Gastrocnemius medialis (tissue), 4 donors: Measurements from ENCODE around the gene TBL1XR1.

Experiments
- POLR2A ChIP-seq, 2 donors: fragments of 450-650 bp; IDR thresholded peaks; one replicate each; pipeline ENCODE4 v1.6.1; 2017; ENCODE audit warnings: antibody characterized with exemption in 2 of 2, mild to moderate bottlenecking in 2 of 2, moderate library complexity in 2 of 2
- TF ChIP-seq, protein P1 (sequence below), 5 experiments: fragments of 450-650 bp in 3 of 5; fragments of 200-600 bp in 2 of 5; sonication (generic) in 2 of 5; IDR thresholded peaks in 4 of 5; conservative IDR thresholded peaks in 1 of 5; 1 replicate in 4 of 5; 2 replicates in 1 of 5; pipeline ENCODE4 v1.5.1; 2016 to 2019; ENCODE audit warnings: antibody characterized with exemption in 5 of 5, mild to moderate bottlenecking in 3 of 5, moderate library complexity in 3 of 5

- TF ChIP-seq, protein P1, sequence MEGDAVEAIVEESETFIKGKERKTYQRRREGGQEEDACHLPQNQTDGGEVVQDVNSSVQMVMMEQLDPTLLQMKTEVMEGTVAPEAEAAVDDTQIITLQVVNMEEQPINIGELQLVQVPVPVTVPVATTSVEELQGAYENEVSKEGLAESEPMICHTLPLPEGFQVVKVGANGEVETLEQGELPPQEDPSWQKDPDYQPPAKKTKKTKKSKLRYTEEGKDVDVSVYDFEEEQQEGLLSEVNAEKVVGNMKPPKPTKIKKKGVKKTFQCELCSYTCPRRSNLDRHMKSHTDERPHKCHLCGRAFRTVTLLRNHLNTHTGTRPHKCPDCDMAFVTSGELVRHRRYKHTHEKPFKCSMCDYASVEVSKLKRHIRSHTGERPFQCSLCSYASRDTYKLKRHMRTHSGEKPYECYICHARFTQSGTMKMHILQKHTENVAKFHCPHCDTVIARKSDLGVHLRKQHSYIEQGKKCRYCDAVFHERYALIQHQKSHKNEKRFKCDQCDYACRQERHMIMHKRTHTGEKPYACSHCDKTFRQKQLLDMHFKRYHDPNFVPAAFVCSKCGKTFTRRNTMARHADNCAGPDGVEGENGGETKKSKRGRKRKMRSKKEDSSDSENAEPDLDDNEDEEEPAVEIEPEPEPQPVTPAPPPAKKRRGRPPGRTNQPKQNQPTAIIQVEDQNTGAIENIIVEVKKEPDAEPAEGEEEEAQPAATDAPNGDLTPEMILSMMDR (IDR thresholded peaks at IDR 0.05 in 4 of 5, conservative IDR thresholded peaks at IDR 0.05 in 1 of 5), result no peak
- no peak for TF ChIP-seq POLR2A (IDR thresholded peaks at IDR 0.05)
These were observed 128.3 kb downstream of the TBL1XR1 start for GRCh38 chr3:177068967-177069366.
